Naive thymus-derived CD4-positive, alpha-beta T cell (primary cell): ENCODE measurements around the gene ARHGAP23. TPM values are rescaled to one million over a fixed set of nuclear protein-coding genes. Genes with fewer than 3 reads are reported as not detected.
A peak's percentile ranks its signal among the peaks of the same experiment; 100 is the strongest.

ENCODE experiments used
- ATAC-seq: fragments of 150-1000 bp; cut with Tn5 transposase; 2 replicates; pipeline ENCODE4 v1.10.0; 2021; ENCODE audit warnings: mild to moderate bottlenecking, moderate library complexity
- CTCF ChIA-PET: fragments of 350-600 bp; sonication (Branson Sonifier 250); formaldehyde crosslinking; loops from one replicate; lab custom pipeline; 2021; ENCODE audit warnings: antibody characterized with exemption; lab: Charles Lee
- POLR2A ChIA-PET: fragments of 350-600 bp; sonication (Branson Sonifier 250); formaldehyde crosslinking; loops from one replicate; lab custom pipeline; 2021; ENCODE audit warnings: antibody characterized with exemption, inconsistent platforms; lab: Charles Lee
- DNase-seq, 9 donors: peaks; one replicate each; pipeline versions ENCODE4 v3.0.0 to v3.0.0-alpha.2; 2020 to 2022; ENCODE audit warnings: mixed read lengths in 1 of 9
- H3K27ac ChIP-seq: one replicate; pipeline ENCODE4 v1.7.0; 2013; ENCODE audit warnings: mild to moderate bottlenecking, low read depth, low read length, moderate library complexity
- H3K27me3 ChIP-seq, 2 donors: one replicate each; pipeline ENCODE4 v1.7.0; 2013; ENCODE audit warnings: low read length in 2 of 2, mild to moderate bottlenecking in 2 of 2, moderate library complexity in 2 of 2; ENCODE audit not compliant: control insufficient read depth in 2 of 2, insufficient read depth in 2 of 2
- H3K36me3 ChIP-seq, 3 experiments: 1 replicate in 2 of 3; 2 replicates in 1 of 3; pipeline ENCODE4 v1.7.0; 2013; ENCODE audit warnings: low read length in 3 of 3, mild to moderate bottlenecking in 3 of 3, moderate library complexity in 1 of 3; ENCODE audit not compliant: insufficient read depth in 3 of 3, control insufficient read depth in 2 of 3
- H3K4me1 ChIP-seq, 2 donors: one replicate each; pipeline ENCODE4 v1.7.0; 2013; ENCODE audit warnings: low read length in 2 of 2, mild to moderate bottlenecking in 2 of 2, moderate library complexity in 1 of 2; ENCODE audit not compliant: control insufficient read depth in 2 of 2, insufficient read depth in 2 of 2
- H3K4me3 ChIP-seq: 2 replicates; pipeline ENCODE4 v1.7.0; 2013; ENCODE audit warnings: mild to moderate bottlenecking, low read length
- H3K9me3 ChIP-seq, 3 experiments: 1 replicate in 2 of 3; 2 replicates in 1 of 3; pipeline ENCODE4 v1.7.0; 2013; ENCODE audit warnings: low read length in 3 of 3; ENCODE audit not compliant: control insufficient read depth in 2 of 3
- H3K27ac Mint-ChIP-seq, 9 donors: one replicate each; pipeline ENCODE4 v1.8.0; 2020 to 2022; ENCODE audit warnings: mixed read lengths in 9 of 9, mild to moderate bottlenecking in 8 of 9, moderate library complexity in 5 of 9, inconsistent platforms in 2 of 9
- H3K27me3 Mint-ChIP-seq, 5 donors: one replicate each; pipeline ENCODE4 v1.8.0; 2021 to 2022; ENCODE audit warnings: mixed read lengths in 5 of 5, mild to moderate bottlenecking in 1 of 5
- H3K36me3 Mint-ChIP-seq, 5 donors: one replicate each; pipeline ENCODE4 v1.8.0; 2020 to 2022; ENCODE audit warnings: mixed read lengths in 5 of 5, mild to moderate bottlenecking in 3 of 5, inconsistent platforms in 1 of 5
- H3K4me1 Mint-ChIP-seq, 7 donors: one replicate each; pipeline ENCODE4 v1.8.0; 2020 to 2022; ENCODE audit warnings: mixed read lengths in 7 of 7, mild to moderate bottlenecking in 3 of 7, inconsistent platforms in 1 of 7
- H3K4me3 Mint-ChIP-seq, 10 donors: one replicate each; pipeline ENCODE4 v1.8.0; 2020 to 2022; ENCODE audit warnings: mild to moderate bottlenecking in 10 of 10, mixed read lengths in 10 of 10, moderate library complexity in 6 of 10, inconsistent platforms in 2 of 10
- H3K9me3 Mint-ChIP-seq, 11 donors: one replicate each; pipeline ENCODE4 v1.8.0; 2020 to 2022; ENCODE audit warnings: mixed read lengths in 11 of 11, mild to moderate bottlenecking in 4 of 11, inconsistent platforms in 1 of 11, moderate library complexity in 1 of 11
- intact Hi-C, 2 donors: fragments of 100-400 bp; cut with micrococcal nuclease; formaldehyde crosslinking; loops; one replicate each; pipeline ENCODE4 v1.15.1; 2023
- polyA plus RNA-seq, 2 donors: library from polyadenylated mRNA; unstranded; fragments of 300-500 nt; fragmentation: Illumina TruSeq; gene quantifications; one replicate each; pipeline ENCODE4 v1.2.3, GENCODE V29; 2021
- total RNA-seq, 6 experiments: library from RNA in 5 of 6; stranded (reverse) in 5 of 6; gene quantifications; 1 replicate in 5 of 6; 2 replicates in 1 of 6; pipeline ENCODE4 v1.2.3 and lab custom pipeline; 2021 to 2026

ARHGAP23 gene
- total and polyA plus RNA-seq, 7 experiments from 2014 or later, result 0.24 to 1.3 (median 0.34) TPM; not detected in 4

GRCh38 chr17:38447502-38448085 is 19.3 kb downstream of the ARHGAP23 start:
- H3K27me3 ChIP-seq, result peaks cover 0 to 3% of the 10 kb centered on the region in 2 donors
- no peaks in the 10 kb centered on the region for H3K9me3 Mint-ChIP-seq
- H3K9me3 ChIP-seq, result no peaks in the 10 kb centered on the region
- no peak overlapping the region for H3K4me3 ChIP-seq
- H3K4me3 Mint-ChIP-seq, result no peak overlapping the region
- no peaks in the 10 kb centered on the region for H3K36me3 ChIP-seq
- H3K27ac ChIP-seq, result no peak overlapping the region
- ChIA-PET CTCF (interaction anchor here (1.0 kb wide), 1 partner anchor 28 kb away, joined by 3 read pairs; no protein-coding TSS in a partner anchor), POLR2A (no interaction called here)
- H3K27me3 Mint-ChIP-seq, result peaks cover 4 to 24% (median 18%) of the 10 kb centered on the region in 5 donors
- peaks cover 2 to 15% (median 10%) of the 10 kb centered on the region in 7 donors for H3K4me1 Mint-ChIP-seq
- DNase-seq, result no peak
- peaks cover 0 to 8% of the 10 kb centered on the region in 2 donors for H3K4me1 ChIP-seq
- no peak overlapping the region for H3K27ac Mint-ChIP-seq
- peaks cover 0 to 3% (median 0%) of the 10 kb centered on the region in 5 donors for H3K36me3 Mint-ChIP-seq
- intact Hi-C loops, result no loop called here
- ATAC-seq, result no peak

DNA sequence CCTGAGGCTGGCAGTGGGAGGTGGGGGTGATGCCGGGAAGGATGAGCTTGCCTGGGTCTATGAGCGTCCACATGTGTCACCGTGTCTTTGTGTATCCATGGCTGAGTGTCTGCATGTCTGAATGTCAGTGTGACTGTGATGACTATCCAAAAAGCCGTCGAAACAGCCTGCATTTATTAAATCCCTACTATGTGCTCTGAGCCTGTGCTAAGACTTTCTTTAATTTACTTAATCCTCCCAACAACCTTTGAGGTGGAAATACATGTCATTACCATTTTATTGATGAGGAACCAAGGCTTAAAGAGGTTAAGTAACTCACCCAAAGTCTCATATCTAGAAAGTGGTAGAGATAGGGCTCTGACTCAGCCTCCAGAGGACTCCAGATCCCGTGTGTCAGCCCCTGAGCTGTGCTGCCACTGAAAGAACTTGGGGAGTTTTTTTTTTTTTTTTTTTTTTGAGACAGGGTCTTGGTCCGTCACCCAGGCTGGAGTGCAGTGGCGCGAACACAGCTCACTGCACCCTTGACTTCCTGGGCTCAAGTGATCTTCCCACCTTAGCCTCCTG is 20.0 kb downstream of the ARHGAP23 start:
- H3K36me3 Mint-ChIP-seq, result peaks cover 0 to 9% (median 0%) of the 10 kb centered on the region in 5 donors
- H3K36me3 ChIP-seq, result no peaks in the 10 kb centered on the region
- H3K9me3 Mint-ChIP-seq, result peaks cover 0 to 4% (median 0%) of the 10 kb centered on the region in 11 donors
- H3K4me1 Mint-ChIP-seq, result peaks cover 9 to 18% (median 13%) of the 10 kb centered on the region in 7 donors
- peaks cover 0 to 8% of the 10 kb centered on the region in 2 donors for H3K4me1 ChIP-seq
- ATAC-seq (no peak), DNase-seq (no peak)
- H3K4me3 ChIP-seq, result no peak overlapping the region
- peaks cover 11 to 31% (median 24%) of the 10 kb centered on the region in 5 donors for H3K27me3 Mint-ChIP-seq
- intact Hi-C loops, result no loop called here
- H3K27ac Mint-ChIP-seq, result no peak overlapping the region
- H3K4me3 Mint-ChIP-seq, result no peak overlapping the region
- H3K27ac ChIP-seq, result no peak overlapping the region
- ChIA-PET CTCF (interaction anchor here (0.7 kb wide), 1 partner anchor 99 kb away, joined by 5 read pairs; no protein-coding TSS in a partner anchor), POLR2A (no interaction called here)
- peaks cover 0 to 3% of the 10 kb centered on the region in 2 donors for H3K27me3 ChIP-seq
- H3K9me3 ChIP-seq, result no peaks in the 10 kb centered on the region

GRCh38 chr17:38449364-38449763 is 21.1 kb downstream of the ARHGAP23 start:
- no peak for ATAC-seq
- Histone ChIP-seq H3K4me1 (no peaks in the 10 kb centered on the region), H3K9me3 (no peaks in the 10 kb centered on the region), H3K4me3 (no peak overlapping the region), H3K27me3 (peaks cover 0 to 3% of the 10 kb centered on the region in 2 donors), H3K36me3 (no peaks in the 10 kb centered on the region), H3K27ac (no peak overlapping the region)
- DNase-seq, result no peak
- intact Hi-C loops, result no loop called here
- Mint-ChIP-seq H3K9me3 (peaks cover 0 to 5% (median 0%) of the 10 kb centered on the region in 11 donors), H3K4me1 (peaks cover 6 to 13% (median 10%) of the 10 kb centered on the region in 7 donors), H3K4me3 (no peak overlapping the region), H3K27me3 (peaks cover 13 to 32% (median 29%) of the 10 kb centered on the region in 5 donors), H3K36me3 (peaks cover 0 to 9% (median 0%) of the 10 kb centered on the region in 5 donors), H3K27ac (peak overlapping the region in 1 of 9 donors; percentile 66)
- ChIA-PET POLR2A (no interaction called here), CTCF (no interaction called here)

DNA sequence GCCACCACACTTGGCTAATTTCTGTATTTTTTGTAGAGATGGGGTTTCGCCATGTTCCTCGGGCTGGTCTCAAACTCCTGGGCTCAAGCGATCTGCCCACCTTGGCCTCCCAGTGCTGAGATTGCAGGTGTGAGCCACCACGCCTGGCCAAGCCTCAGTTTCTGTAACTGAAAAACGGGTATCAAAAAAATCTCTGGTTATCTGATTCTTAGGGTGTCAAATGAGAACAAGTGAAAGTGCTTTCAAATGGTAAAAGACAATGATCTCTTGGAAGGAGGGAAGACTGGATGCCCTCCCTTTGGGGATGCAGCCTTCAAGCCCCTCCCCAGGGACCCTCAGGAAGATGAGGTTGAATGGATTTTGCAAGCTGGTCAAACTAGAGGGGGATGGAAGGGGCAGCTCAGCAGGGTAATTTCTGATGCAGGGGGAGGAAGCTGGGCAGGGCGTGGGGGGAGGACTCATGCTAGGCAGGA is 22.3 kb downstream of the ARHGAP23 start:
- Histone ChIP-seq H3K27me3 (peaks cover 0 to 3% of the 10 kb centered on the region in 2 donors), H3K4me3 (no peak overlapping the region), H3K4me1 (no peaks in the 10 kb centered on the region), H3K27ac (no peak overlapping the region), H3K36me3 (no peaks in the 10 kb centered on the region), H3K9me3 (no peaks in the 10 kb centered on the region)
- H3K4me1 Mint-ChIP-seq, result peaks cover 6 to 18% (median 15%) of the 10 kb centered on the region in 7 donors
- no peak overlapping the region for H3K4me3 Mint-ChIP-seq
- ChIA-PET CTCF (interaction anchor here (0.6 kb wide), 1 partner anchor 30 kb away, joined by 4 read pairs; no protein-coding TSS in a partner anchor), POLR2A (no interaction called here)
- H3K27me3 Mint-ChIP-seq, result peaks cover 21 to 41% (median 39%) of the 10 kb centered on the region in 5 donors
- H3K9me3 Mint-ChIP-seq, result peaks cover 0 to 5% (median 0%) of the 10 kb centered on the region in 11 donors
- peaks cover 0 to 9% (median 0%) of the 10 kb centered on the region in 5 donors for H3K36me3 Mint-ChIP-seq
- H3K27ac Mint-ChIP-seq, result peak overlapping the region in 1 of 9 donors; percentile 32
- ATAC-seq, result no peak
- DNase-seq, result no peak
- intact Hi-C loops, result no loop called here

- ChIA-PET CTCF (no interaction called here), POLR2A (no interaction called here)
- H3K27ac ChIP-seq, result no peak overlapping the region
- ATAC-seq (no peak), DNase-seq (no peak)
- H3K4me1 ChIP-seq, result no peaks in the 10 kb centered on the region
- H3K9me3 Mint-ChIP-seq, result peaks cover 0 to 5% (median 0%) of the 10 kb centered on the region in 11 donors
- peaks cover 0 to 9% (median 0%) of the 10 kb centered on the region in 5 donors for H3K36me3 Mint-ChIP-seq
- intact Hi-C loops, result no loop called here
- no peak overlapping the region for H3K4me3 Mint-ChIP-seq
- no peaks in the 10 kb centered on the region for H3K9me3 ChIP-seq
- H3K4me1 Mint-ChIP-seq, result peaks cover 6 to 18% (median 15%) of the 10 kb centered on the region in 7 donors
- peaks cover 25 to 43% (median 41%) of the 10 kb centered on the region in 5 donors for H3K27me3 Mint-ChIP-seq
- peaks cover 0 to 3% of the 10 kb centered on the region in 2 donors for H3K27me3 ChIP-seq
- no peak overlapping the region for H3K4me3 ChIP-seq
- no peaks in the 10 kb centered on the region for H3K36me3 ChIP-seq
- no peak overlapping the region for H3K27ac Mint-ChIP-seq
These were observed 23.0 kb downstream of the ARHGAP23 start for GRCh38 chr17:38451030-38451839.

DNA sequence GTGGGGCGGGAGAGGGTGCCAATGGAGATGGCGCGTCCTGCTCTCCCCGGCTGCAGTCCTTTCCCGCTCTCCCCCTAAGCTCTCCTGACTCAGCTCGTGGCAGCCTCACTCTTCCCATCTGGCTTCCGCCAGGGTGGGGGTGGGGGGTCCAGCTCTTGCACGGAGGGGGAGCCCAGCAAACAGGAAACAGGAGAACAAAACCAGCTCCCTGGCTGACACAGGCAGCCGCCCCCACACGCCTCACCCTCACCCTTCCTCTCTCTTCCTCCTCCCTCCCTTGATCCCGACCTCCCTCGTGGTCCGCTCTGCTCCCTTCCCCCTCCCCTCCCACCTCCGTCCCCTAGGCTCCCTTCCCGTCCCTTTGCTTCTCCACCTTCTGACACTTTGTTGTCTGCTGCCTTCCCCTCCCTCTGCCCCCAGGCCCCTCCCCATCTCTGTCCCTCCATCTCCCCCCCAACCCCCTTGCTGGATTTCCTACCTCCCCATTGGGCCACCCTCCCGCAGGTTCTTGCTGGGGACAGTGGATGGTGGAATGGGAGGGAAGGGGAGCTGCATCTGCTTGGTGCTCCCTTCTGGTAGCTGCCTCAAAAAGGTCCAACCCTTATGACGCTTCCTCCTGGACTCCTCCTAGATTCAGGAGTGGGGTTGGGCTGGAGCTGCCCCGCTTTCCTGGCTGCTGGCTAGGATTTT is 23.7 kb downstream of the ARHGAP23 start:
- Mint-ChIP-seq H3K4me3 (peak overlapping the region in 3 of 10 donors; percentile 42 to 87 (median 76)), H3K4me1 (peaks cover 6 to 18% (median 15%) of the 10 kb centered on the region in 7 donors), H3K27me3 (peaks cover 28 to 45% (median 41%) of the 10 kb centered on the region in 5 donors), H3K9me3 (peaks cover 0 to 5% (median 0%) of the 10 kb centered on the region in 11 donors), H3K36me3 (peaks cover 0 to 9% (median 0%) of the 10 kb centered on the region in 5 donors), H3K27ac (no peak overlapping the region)
- ATAC-seq, result no peak
- Histone ChIP-seq H3K9me3 (no peaks in the 10 kb centered on the region), H3K4me1 (no peaks in the 10 kb centered on the region), H3K27ac (no peak overlapping the region), H3K4me3 (no peak overlapping the region), H3K27me3 (peaks cover 0 to 3% of the 10 kb centered on the region in 2 donors), H3K36me3 (no peaks in the 10 kb centered on the region)
- no peak for DNase-seq
- intact Hi-C loops, result no loop called here
- ChIA-PET POLR2A (no interaction called here), CTCF (no interaction called here)
